HuH-7.5 (cell line): ENCODE results near the gene MRPS25.
A peak's percentile ranks its signal among the peaks of the same experiment; 100 is the strongest.

Experiments used
- DNase-seq: peaks from one replicate; pipeline ENCODE4 v3.0.0; 2011; ENCODE audit warnings: low spot score

MRPS25 gene

GRCh38 chr3:15081960-15082664 lies 17.0 kb upstream of the MRPS25 start:
- no peak for DNase-seq

GRCh38 chr3:15079091-15079490 lies 14.0 kb upstream of the MRPS25 start:
- no peak for DNase-seq

GRCh38 chr3:15074500-15074899 lies 9.4 kb upstream of the MRPS25 start:
- DNase-seq: no peak

GRCh38 chr3:15071699-15072098 lies 6.6 kb upstream of the MRPS25 start:
- DNase-seq: no peak

- no peak for DNase-seq
Observed at GRCh38 chr3:15069441-15069840, 4.3 kb upstream of the MRPS25 start.

- DNase-seq: no peak
Observed at GRCh38 chr3:15066467-15066866, 1.4 kb upstream of the MRPS25 start.

GRCh38 chr3:15065550-15066007 lies 464 bp upstream of the MRPS25 start:
- no peak for DNase-seq

- DNase-seq: peak; percentile 74
Observed at GRCh38 chr3:15064299-15064834, 748 bp downstream of the MRPS25 start.

GRCh38 chr3:15063656-15064286 lies 1.3 kb downstream of the MRPS25 start:
- no peak for DNase-seq

GRCh38 chr3:15063238-15063637 lies 1.9 kb downstream of the MRPS25 start:
- peak; percentile 46 for DNase-seq

GRCh38 chr3:15060029-15060428 lies 5.1 kb downstream of the MRPS25 start:
- DNase-seq: no peak

GRCh38 chr3:15056676-15057404 lies 8.3 kb downstream of the MRPS25 start:
- DNase-seq: no peak

GRCh38 chr3:15055019-15055557 lies 10.0 kb downstream of the MRPS25 start:
- DNase-seq: no peak

GRCh38 chr3:15053541-15053940 lies 11.6 kb downstream of the MRPS25 start:
- no peak for DNase-seq

GRCh38 chr3:15052335-15053242 lies 12.5 kb downstream of the MRPS25 start:
- no peak for DNase-seq

GRCh38 chr3:15051531-15051930 lies 13.6 kb downstream of the MRPS25 start:
- DNase-seq: peak; percentile 88

- DNase-seq: no peak
Observed at GRCh38 chr3:15050405-15051092, 14.6 kb downstream of the MRPS25 start.

GRCh38 chr3:15049584-15049983 lies 15.5 kb downstream of the MRPS25 start:
- DNase-seq: no peak

GRCh38 chr3:15045667-15046066 lies 19.4 kb downstream of the MRPS25 start:
- DNase-seq: no peak

- no peak for DNase-seq
Observed at GRCh38 chr3:15044326-15044725, 20.8 kb downstream of the MRPS25 start.
